Tibial artery (tissue), 4 donors: Measurements from ENCODE around the gene NCAM1.
"Not testable (repeated sequence)": the region's sequence is repeated elsewhere in the genome, so short reads cannot be mapped to it uniquely, and the experiment has no call there.

Source experiments
- DNase-seq, 2 donors: peaks; one replicate each; pipeline ENCODE4 v3.0.0-alpha.2; 2019
- H3K27ac ChIP-seq, 2 donors: fragments of 200-600 bp; sonication (generic) in 1 of 2; 1 replicate in 1 of 2; 2 replicates in 1 of 2; pipeline ENCODE4 v1.5.1; 2018 to 2019; ENCODE audit warnings: mild to moderate bottlenecking in 1 of 2
- H3K27me3 ChIP-seq, 2 donors: fragments of 200-600 bp; sonication (generic) in 1 of 2; one replicate each; pipeline versions ENCODE4 v1.5.1 to v1.6.0; 2016 to 2019
- H3K36me3 ChIP-seq, 3 donors: fragments of 200-600 bp; sonication (generic) in 2 of 3; one replicate each; pipeline ENCODE4 v1.5.1; 2016 to 2019; ENCODE audit warnings: mild to moderate bottlenecking in 2 of 3
- H3K4me1 ChIP-seq, 4 donors: fragments of 200-600 bp; sonication (generic) in 2 of 4; 1 replicate in 3 of 4; 2 replicates in 1 of 4; pipeline ENCODE4 v1.5.1; 2016 to 2019
- H3K4me3 ChIP-seq, 2 donors: fragments of 200-600 bp; sonication (generic) in 1 of 2; 1 replicate in 1 of 2; 2 replicates in 1 of 2; pipeline ENCODE4 v1.5.1; 2018 to 2019; ENCODE audit warnings: mild to moderate bottlenecking in 2 of 2
- H3K9me3 ChIP-seq, 3 donors: fragments of 200-600 bp; sonication (generic) in 1 of 3; one replicate each; pipeline ENCODE4 v1.5.1; 2016 to 2019
- CTCF ChIP-seq, 2 experiments: fragments of 200-600 bp in 1 of 2; fragments of 450-650 bp in 1 of 2; IDR thresholded peaks; one replicate each; pipeline ENCODE4 v1.5.1; 2017 to 2019; ENCODE audit warnings: antibody characterized with exemption in 2 of 2, mild to moderate bottlenecking in 1 of 2, moderate library complexity in 1 of 2
- intact Hi-C: fragments of 100-400 bp; cut with DNase I; formaldehyde crosslinking; loops from one replicate; pipeline ENCODE4 v1.15.0; 2023; ENCODE audit warnings: low total_unique reads

The NCAM1 gene

GRCh38 chr11:112961146-112961668 is at the start of gene NCAM1:
NCAM1 (plus strand) TSS chr11:112961420.
- no peak for TF ChIP-seq CTCF (IDR thresholded peaks at IDR 0.05)
- intact Hi-C loops = no loop called here
- Histone ChIP-seq H3K36me3 (no peaks in the 10 kb centered on the region), H3K9me3 (no peaks in the 10 kb centered on the region), H3K27ac (no peak within 1 kb of the TSS), H3K4me3 (peak within 1 kb of the TSS; percentile 50 to 61), H3K4me1 (peaks cover 0 to 29% (median 26%) of the 10 kb centered on the region in 4 donors), H3K27me3 (peaks cover 0 to 55% of the 10 kb centered on the region in 2 donors)
- DNase-seq = peak in 1 of 2 donors; percentile 25

- H3K36me3 ChIP-seq = no peaks in the 10 kb centered on the region
- no peaks in the 10 kb centered on the region for H3K27me3 ChIP-seq
- no peaks in the 10 kb centered on the region for H3K9me3 ChIP-seq
- no peaks in the 10 kb centered on the region for H3K4me1 ChIP-seq
- intact Hi-C loops = no loop called here
- DNase-seq = no peak
- no peak overlapping the region for H3K4me3 ChIP-seq
- TF ChIP-seq CTCF (IDR thresholded peaks at IDR 0.05) = no peak
- no peak overlapping the region for H3K27ac ChIP-seq
Measured at GRCh38 chr11:112922606-112923005, 38.6 kb upstream of the NCAM1 start.

- H3K4me3 ChIP-seq, H3K36me3 ChIP-seq, H3K27ac ChIP-seq, H3K4me1 ChIP-seq, DNase-seq, H3K27me3 ChIP-seq, H3K9me3 ChIP-seq, intact Hi-C loops: not testable (repeated sequence)
Measured at GRCh38 chr11:112924836-112925235, 36.4 kb upstream of the NCAM1 start.

GRCh38 chr11:112925516-112926310 is 35.5 kb upstream of the NCAM1 start:
- H3K4me1 ChIP-seq = no peaks in the 10 kb centered on the region
- H3K27ac ChIP-seq = no peak overlapping the region
- intact Hi-C loops = no loop called here
- no peak overlapping the region for H3K4me3 ChIP-seq
- no peak for TF ChIP-seq CTCF (IDR thresholded peaks at IDR 0.05)
- no peaks in the 10 kb centered on the region for H3K9me3 ChIP-seq
- no peaks in the 10 kb centered on the region for H3K27me3 ChIP-seq
- no peak for DNase-seq
- H3K36me3 ChIP-seq = no peaks in the 10 kb centered on the region

- no peaks in the 10 kb centered on the region for H3K9me3 ChIP-seq
- intact Hi-C loops = no loop called here
- H3K36me3 ChIP-seq = no peaks in the 10 kb centered on the region
- no peak for TF ChIP-seq CTCF (IDR thresholded peaks at IDR 0.05)
- no peak overlapping the region for H3K27ac ChIP-seq
- H3K27me3 ChIP-seq = no peaks in the 10 kb centered on the region
- no peaks in the 10 kb centered on the region for H3K4me1 ChIP-seq
- DNase-seq = no peak
- no peak overlapping the region for H3K4me3 ChIP-seq
Measured at GRCh38 chr11:112928136-112928535, 33.1 kb upstream of the NCAM1 start.

- no peaks in the 10 kb centered on the region for H3K9me3 ChIP-seq
- H3K36me3 ChIP-seq = no peaks in the 10 kb centered on the region
- TF ChIP-seq CTCF (IDR thresholded peaks at IDR 0.05) = no peak
- intact Hi-C loops = no loop called here
- no peaks in the 10 kb centered on the region for H3K27me3 ChIP-seq
- no peak overlapping the region for H3K27ac ChIP-seq
- no peak overlapping the region for H3K4me3 ChIP-seq
- no peak for DNase-seq
- H3K4me1 ChIP-seq = no peaks in the 10 kb centered on the region
Measured at GRCh38 chr11:112929432-112929831, 31.8 kb upstream of the NCAM1 start.
